WI38 (cell line): ENCODE results near the gene C5.

ENCODE experiments used
- H3K4me3 ChIP-seq: 2 replicates; pipeline ENCODE4 v1.5.1; 2011; ENCODE audit warnings: low read depth, mild to moderate bottlenecking, control low read depth, low read length
- CTCF ChIP-seq: IDR thresholded peaks from 2 replicates; pipeline ENCODE4 v1.5.1; 2012; ENCODE audit warnings: low read depth, mild to moderate bottlenecking, control low read depth, low read length

C5 gene

GRCh38 chr9:121067640-121068039 lies 17.6 kb upstream of the C5 start:
- no peak for TF ChIP-seq CTCF

GRCh38 chr9:121066850-121067249 lies 16.8 kb upstream of the C5 start:
- no peak overlapping the region for H3K4me3 ChIP-seq
- TF ChIP-seq CTCF = no peak

More at GRCh38 chr9:121067640-121068039, 17.6 kb upstream of the C5 start:
- H3K4me3 ChIP-seq = no peak overlapping the region

- no peak overlapping the region for H3K4me3 ChIP-seq
- peak; percentile 48 for TF ChIP-seq CTCF
Measured at GRCh38 chr9:121059998-121060636, 10.0 kb upstream of the C5 start.

- no peak for TF ChIP-seq CTCF
- no peak overlapping the region for H3K4me3 ChIP-seq
Measured at GRCh38 chr9:121059513-121059912, 9.4 kb upstream of the C5 start.

GRCh38 chr9:121057821-121058220 lies 7.7 kb upstream of the C5 start:
- TF ChIP-seq CTCF = no peak
- no peak overlapping the region for H3K4me3 ChIP-seq

- no peak overlapping the region for H3K4me3 ChIP-seq
- TF ChIP-seq CTCF = peak; percentile 48
Measured at GRCh38 chr9:121055642-121056143, 5.6 kb upstream of the C5 start.

- no peak for TF ChIP-seq CTCF
- no peak overlapping the region for H3K4me3 ChIP-seq
Measured at GRCh38 chr9:121053544-121053943, 3.5 kb upstream of the C5 start.
